ENCODE data around the gene CYBA. TPM values are rescaled to one million over a fixed set of nuclear protein-coding genes. Genes with fewer than 3 reads are reported as not detected.
A peak's percentile ranks its signal among the peaks of the same experiment; 100 is the strongest.

The CYBA gene
- total and polyA plus RNA-seq, 2 of the 13 experiments (the other 11 are each of a cell fraction or from before 2014, with no cell fraction given): 196 to 250 TPM

GRCh38 chr16:88613911-88614817 is 36.7 kb downstream of the CYBA start:
- POLR2A ChIA-PET: interaction anchor here (0.6 kb wide), 1 partner anchor 12 kb away, joined by 3 read pairs; no protein-coding TSS in a partner anchor
- no peak for TF ChIP-seq REXO4 (CRISPR knock-in tag; IDR thresholded peaks at IDR 0.05; ENCODE audit: borderline replicate concordance)
- no peak for TF ChIP-seq STAG1 (CRISPR knock-in tag; IDR thresholded peaks at IDR 0.05)
- no peak for TF ChIP-seq MIER2 (CRISPR knock-in tag; IDR thresholded peaks at IDR 0.05)
- TF ChIP-seq ZFP36 (IDR thresholded peaks at IDR 0.05; ENCODE audit: borderline replicate concordance, low read depth, low read length, partially characterized antibody): no peak
- TF ChIP-seq YY1 (IDR thresholded peaks at IDR 0.05; ENCODE audit: insufficient read depth, insufficient replicate concordance, low read depth, low read length): no peak
- 0 out of 2 replicates have a peak, but pooled peaks have one; percentile 28 for TF ChIP-seq DNMT1 (CRISPR knock-in tag; IDR thresholded peaks at IDR 0.05)
- TF ChIP-seq ZNF12 (CRISPR knock-in tag; IDR thresholded peaks at IDR 0.05): no peak
- TF ChIP-seq ZNF687 (CRISPR knock-in tag; IDR thresholded peaks at IDR 0.05): 0 out of 2 replicates have a peak, but pooled peaks have one; percentile 11
- TF ChIP-seq, protein P1, sequence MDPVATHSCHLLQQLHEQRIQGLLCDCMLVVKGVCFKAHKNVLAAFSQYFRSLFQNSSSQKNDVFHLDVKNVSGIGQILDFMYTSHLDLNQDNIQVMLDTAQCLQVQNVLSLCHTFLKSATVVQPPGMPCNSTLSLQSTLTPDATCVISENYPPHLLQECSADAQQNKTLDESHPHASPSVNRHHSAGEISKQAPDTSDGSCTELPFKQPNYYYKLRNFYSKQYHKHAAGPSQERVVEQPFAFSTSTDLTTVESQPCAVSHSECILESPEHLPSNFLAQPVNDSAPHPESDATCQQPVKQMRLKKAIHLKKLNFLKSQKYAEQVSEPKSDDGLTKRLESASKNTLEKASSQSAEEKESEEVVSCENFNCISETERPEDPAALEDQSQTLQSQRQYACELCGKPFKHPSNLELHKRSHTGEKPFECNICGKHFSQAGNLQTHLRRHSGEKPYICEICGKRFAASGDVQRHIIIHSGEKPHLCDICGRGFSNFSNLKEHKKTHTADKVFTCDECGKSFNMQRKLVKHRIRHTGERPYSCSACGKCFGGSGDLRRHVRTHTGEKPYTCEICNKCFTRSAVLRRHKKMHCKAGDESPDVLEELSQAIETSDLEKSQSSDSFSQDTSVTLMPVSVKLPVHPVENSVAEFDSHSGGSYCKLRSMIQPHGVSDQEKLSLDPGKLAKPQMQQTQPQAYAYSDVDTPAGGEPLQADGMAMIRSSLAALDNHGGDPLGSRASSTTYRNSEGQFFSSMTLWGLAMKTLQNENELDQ (CRISPR knock-in tag; IDR thresholded peaks at IDR 0.05; ENCODE audit: borderline replicate concordance): no peak
- peaks cover 22 to 53% of the 10 kb centered on the region in 2 experiments for H3K36me3 ChIP-seq (replicated peaks in 1 of 2; ENCODE audit: control insufficient read depth in 1 of 2, insufficient read depth in 2 of 2, low read length in 2 of 2)
- no TSS peak for BruUV-seq (replicated peaks)
- no peak overlapping the region for H3K4me3 ChIP-seq (replicated peaks in 1 of 3; ENCODE audit: insufficient read depth in 1 of 3, low read depth in 2 of 3, low read length in 3 of 3)
- ATAC-seq: no peak
- DNase-seq (ENCODE audit: low spot score): no peak
- CTCF ChIA-PET (ENCODE audit: low intra/inter-chr PET ratio, low total read pairs): no interaction called here
- intact Hi-C loops (cut with micrococcal nuclease; ENCODE audit: unreplicated experiment): no loop called here
- FAIRE-seq: no peak
- H3K9me3 ChIP-seq (ENCODE audit: low read length): no peaks in the 10 kb centered on the region
- H4K20me1 ChIP-seq (ENCODE audit: insufficient read depth, low read length): peaks cover 8% of the 10 kb centered on the region; the same call in 1 of the 2 replicates
- H3K27me3 ChIP-seq (ENCODE audit: control insufficient read depth in 1 of 2, insufficient read depth in 2 of 2, low read length in 2 of 2): no peaks in the 10 kb centered on the region
- 88% methylated on average over 19 of the region's 19 CpGs for WGBS (ENCODE audit: low lambda C conversion rate)
- no peak overlapping the region for H3K27ac ChIP-seq (ENCODE audit: extremely low read length, insufficient read depth, low read length)
- no peak overlapping the region for H3K4me2 ChIP-seq (ENCODE audit: low read depth, low read length)
- in situ Hi-C loops (cut with HindIII; ENCODE audit: extremely low pct_ligation_motif_present, low pct_unique_long_range_greater_than_20kb): no loop called here
- H2AFZ ChIP-seq (ENCODE audit: low read length): no peak overlapping the region
- peaks cover 3% of the 10 kb centered on the region for H3K79me2 ChIP-seq (ENCODE audit: insufficient read depth, low read length)
- H3K4me1 ChIP-seq (ENCODE audit: insufficient read depth, low read length): peaks cover 23% of the 10 kb centered on the region
- no peak overlapping the region for H3K9ac ChIP-seq (ENCODE audit: insufficient read depth, low read depth, low read length)
